ENCODE results near the gene HCN4.

HCN4 gene

DNA sequence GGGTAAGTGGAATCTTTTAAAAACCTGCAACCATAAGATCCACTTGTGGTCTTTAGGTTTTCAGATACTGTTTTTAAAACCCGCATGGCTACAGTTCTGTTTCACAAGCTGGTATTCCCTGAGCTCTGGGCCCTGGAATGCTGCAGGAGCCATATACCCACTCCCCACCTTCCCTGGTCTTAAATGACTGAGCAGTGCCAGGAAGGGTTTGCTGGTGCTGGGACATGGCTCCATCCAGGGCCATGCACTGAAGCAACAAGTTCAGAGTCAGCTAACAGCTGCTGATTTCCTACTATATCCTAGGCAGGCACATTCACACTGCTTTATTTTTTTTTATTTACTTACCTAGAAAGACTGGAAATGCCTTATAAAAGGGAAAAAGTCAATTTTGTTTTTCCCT is 77.3 kb downstream of the HCN4 start:
- DNase-seq: no peak

DNA sequence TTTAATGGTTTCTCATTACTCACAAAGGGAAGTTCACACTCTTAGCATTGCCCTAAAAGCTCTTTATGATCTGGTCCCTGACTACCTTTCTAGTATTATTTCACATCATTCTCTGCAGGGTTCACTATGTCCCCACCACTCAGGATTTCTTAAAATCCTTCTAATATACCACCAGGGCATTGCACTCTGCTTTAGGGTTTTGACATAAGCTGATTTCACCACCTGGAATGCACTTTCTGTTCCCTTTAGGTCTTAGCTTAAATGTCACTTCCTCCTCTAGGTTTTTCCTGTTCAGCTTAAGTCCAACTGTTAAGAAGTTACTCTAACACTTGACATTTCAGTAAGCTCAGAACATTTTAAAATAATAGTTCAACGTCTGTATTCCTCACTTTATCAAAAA is 81.7 kb downstream of the HCN4 start:
- no peak for DNase-seq

DNA sequence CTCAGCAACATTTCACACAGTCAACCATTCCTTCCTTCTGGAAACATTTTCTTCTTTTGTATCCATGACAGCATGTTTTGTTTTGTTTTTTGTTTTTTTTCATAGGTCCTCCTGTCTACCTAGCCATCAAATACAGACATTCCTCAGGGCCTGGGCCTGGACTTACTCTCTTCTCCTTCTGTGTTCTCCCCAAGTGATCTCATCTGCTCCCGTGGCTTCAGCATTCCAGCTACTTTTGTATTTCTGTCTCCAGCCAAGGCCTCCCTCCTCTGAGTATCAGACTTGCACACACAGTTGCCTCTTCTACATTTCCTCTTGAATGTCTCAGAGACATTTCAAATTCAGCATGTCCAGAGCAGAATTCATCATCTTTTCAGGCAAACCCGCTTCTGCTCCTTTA is 82.4 kb downstream of the HCN4 start:
- DNase-seq: no peak

DNA sequence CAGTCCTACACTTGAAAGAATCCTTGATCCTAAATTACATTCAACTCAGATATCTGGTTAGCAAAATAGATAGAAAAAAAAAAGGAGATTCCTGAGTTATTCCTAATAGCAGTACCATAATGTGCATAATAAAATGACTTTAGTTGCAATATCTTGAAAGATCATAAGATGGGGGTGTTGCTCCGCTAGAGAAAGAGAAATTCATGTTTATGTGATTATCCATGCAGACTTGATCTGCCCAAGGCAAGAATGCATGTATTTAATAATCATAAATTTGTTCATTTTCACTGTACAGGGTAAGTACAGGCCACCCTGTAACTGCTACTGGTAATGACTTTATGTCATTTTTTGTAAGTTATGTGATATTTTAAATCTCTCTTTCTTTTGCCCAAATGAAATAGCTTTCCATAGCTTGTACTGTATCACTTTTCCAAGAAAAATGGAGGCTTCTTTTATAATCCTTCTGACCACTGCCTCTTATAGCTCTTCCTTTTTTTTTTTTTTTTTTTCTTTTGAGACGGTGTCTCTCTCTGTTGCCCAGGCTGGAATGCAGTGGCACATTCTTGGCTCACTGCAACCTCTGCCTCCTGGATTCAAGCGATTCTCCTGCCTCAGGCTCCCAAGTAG is 84.6 kb downstream of the HCN4 start:
- no peak for DNase-seq

DNA sequence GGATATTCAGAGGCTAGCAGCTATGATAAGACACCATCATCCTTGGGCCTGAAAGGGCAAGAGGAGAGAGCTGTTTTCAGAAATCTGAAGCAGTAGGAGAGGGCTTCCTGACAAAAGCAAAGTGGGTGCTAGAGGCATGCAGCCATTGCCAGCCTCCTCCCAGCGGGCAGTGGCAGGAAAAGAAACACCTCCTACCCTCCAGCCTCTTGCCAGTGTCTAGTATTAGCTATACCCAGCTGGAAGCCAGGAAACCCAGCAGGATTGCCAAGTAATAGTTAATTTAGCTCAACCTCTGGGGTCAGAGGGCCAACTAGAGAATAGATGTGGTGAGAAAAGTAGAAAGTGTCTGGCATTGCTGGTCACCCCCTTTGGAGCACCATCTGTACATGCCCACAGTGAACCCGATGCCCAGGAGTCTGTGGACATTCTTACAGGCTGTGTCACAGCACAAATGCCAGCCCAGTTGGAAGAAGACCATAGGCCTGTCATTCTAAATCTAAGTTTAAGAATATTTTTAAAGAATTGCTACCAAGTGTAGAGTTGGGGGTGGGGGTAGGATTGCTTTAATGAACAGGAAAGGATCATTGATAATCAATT is 85.3 kb downstream of the HCN4 start:
- DNase-seq: no peak

DNA sequence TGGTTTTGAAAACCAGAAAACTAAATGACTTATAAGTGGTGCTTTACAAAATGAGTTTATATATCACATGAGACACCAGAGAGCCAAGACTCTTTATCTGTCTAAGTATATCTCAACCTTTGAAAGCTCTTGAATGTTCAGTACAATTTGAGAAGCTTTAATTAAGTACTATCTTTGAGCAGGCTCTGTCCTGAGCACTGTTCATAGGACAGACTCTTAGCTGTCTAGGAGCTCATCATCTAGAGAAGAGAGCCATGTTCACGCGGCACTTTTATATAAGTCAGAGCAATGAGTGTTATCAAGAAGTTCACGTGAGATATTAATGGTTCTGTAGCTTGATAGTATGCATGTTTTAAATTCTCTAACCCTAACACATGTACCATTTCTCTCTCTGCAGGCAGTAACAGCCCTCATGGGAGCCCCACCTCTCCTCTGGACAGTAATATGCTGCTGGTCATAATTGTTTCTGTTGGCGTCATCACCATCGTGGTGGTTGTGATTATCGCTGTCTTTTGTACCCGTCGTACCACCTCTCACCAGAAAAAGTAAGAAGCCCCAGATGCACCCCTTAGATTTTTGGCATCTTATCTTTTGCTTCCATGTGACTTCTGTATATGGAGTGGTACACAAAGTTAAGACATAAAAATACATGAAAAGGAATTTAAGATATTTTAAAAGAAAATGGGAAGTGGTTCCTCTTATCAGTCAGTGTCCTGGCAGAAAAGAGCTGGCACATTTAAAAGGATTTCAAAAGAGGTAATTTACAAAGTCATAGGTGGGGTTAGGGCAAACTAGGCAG is 86.0 kb downstream of the HCN4 start:
- no peak for DNase-seq

DNA sequence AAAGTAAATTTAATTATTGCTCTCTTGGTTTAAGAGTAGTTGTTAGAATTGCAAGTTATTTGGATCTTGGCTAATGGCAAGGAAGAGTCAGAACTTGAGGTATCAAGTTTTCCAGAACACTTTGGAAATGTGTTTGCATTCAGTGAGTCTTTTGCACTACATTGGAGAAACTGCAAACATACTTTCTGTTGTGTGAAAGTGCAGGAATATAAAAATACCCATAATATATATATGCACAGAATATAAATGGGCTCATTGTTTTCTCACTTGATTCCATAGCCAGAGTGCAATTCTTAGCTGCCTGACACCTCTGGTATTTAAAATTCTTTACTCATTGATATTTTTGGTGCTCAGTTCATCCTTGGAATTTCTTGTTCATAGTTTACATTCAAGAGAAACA is 92.9 kb downstream of the HCN4 start:
- DNase-seq: no peak

DNA sequence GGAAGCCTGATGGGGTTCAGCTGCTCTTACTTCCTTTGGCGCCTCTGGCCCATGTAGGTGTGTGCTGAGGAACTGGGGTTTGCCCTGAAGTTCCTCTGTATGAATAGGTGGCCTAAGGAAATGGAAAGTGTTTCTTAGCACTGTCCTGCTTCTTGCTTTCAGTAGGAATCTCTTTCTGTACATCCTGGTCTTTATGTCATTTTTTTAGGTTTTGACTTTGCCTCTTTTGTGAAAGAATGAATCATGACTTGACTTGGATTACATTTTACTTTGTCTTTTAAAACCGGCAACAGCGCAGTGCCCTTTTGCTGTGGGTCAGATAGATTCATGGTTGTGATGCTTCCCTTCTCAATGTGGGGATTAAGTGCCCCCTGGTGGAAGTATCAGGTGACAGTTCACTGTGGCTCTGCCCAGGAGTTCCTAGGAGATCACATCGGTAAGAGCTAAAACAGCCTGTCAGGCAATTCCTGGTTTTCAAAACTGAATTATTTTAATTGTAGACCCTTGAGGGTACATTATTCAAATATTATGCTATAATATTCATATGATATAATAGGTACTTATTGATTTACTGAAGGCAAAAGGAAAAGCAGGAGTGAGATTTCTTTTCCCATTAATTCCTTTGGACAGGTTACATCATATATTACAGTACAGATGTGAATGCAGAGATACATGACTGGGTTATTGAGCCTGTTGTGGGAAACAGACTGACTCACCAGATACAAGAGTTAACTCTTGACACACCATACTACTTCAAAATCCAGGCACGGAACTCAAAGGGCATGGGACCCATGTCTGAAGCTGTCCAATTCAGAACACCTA is 95.4 kb downstream of the HCN4 start:
- peak; percentile 11 for DNase-seq

DNA sequence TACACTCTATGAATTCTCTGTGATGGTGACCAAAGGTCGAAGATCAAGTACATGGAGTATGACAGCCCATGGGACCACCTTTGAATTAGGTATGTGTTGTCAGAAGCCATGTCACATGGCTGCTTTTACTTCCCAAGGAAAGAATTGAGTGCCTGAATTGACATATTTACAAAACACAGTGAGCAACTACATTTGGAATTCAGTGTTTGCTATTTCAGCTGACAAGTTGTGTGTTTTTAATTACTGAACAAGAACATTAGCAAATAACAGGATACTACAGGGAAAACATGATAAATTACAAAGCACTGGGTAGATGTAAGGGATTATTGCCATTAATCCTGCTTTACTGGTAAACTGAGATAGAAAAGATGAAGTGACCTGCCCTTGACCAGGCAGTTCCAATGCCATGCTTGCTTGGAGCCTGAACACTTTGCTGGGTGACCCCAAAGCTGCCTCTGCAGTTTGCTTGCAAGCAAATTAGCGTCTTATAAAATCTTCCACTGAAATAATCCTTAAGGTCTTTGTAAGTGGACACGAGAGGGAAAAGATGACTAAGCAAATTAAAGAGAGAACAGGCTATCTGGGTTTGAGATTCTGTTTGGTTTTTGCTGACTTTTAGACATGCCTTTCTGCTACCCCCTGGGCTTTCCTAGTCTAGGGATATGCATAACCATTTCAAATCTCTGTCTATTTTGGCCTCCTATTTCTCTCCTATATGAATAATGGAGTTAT is 98.2 kb downstream of the HCN4 start:
- DNase-seq: no peak

Data from stimulated activated CD4-positive, alpha-beta T cell treated with anti-CD3 and anti-CD28 coated beads, Interleukin-4, amount 100 ng/mL, for 1 hour (primary cell).